Right kidney (tissue), 1 donor: ENCODE results near the gene ROCK1.

Source experiments
- DNase-seq: peaks from one replicate; pipeline ENCODE4 v3.0.0-alpha.2; 2016

ROCK1 gene

DNA sequence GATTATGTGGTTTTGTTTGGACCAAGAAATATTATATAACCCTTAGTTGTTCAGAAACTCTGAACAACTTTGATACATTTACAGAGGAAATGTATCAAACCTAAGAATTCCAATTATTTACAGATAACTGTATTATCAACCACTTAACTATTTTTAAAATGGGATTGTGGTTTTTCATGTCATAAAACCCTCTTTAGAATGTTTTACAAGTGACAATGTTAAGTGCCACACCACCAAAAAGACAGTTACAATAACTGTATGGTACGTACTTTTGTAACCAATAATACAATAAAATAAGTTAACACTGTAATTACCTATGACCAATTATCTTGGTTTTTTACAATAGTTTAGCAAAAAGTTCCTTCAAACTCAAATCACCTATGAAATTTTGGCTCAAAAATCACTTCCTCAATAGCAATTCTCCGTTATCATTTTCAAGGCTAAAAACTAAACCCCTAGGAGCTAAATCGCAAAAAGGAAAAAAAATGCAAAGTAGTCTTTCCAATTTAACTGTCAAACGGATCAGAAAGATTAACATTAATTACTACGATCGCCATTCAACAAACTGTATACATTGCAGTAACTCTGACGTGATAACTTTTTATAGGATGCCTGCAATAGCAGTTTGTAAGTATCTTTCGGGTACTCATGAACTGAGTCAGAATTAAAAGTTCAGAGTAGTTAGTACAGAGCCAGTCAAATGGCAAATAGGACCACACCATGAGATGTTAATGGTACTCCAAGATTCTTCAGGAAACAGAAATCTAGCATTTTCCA is 1.5 kb downstream of the ROCK1 start:
- no peak for DNase-seq

DNA sequence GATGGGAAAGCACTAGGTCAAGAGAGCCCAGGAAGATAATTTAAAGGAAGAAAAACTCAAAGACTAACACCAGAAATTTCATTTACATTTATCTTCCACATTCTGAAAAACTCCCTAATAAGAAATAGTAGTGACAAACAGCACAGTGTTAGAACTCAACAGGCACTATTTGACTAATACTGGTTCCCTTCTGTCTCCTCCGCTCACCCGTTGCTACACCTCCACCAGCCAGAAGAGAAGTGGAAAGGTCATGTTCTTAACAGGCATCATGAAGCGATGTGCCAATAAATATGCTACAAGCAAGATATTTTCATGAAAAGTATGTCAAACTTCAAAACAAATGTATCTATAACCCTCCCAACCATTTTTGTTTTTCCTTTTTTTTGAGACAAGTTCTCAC is 5.7 kb downstream of the ROCK1 start:
- no peak for DNase-seq

DNA sequence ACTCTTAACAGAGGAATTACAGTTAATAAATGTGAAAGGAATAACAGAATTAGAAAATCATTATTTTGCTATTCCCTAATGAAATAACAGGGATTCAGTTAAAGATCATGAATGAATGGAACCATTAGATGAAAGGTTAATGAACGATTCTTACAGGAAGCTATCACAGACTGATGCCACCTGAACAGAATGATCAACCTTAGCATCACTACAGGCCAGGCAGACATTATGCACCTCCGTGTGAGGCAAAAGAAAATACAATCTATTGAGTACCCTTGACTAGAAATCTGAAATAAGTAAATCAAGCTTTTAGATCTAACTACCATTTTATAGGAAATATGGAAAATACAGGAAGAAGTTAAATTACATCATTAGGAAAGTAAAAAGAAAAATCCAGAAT is 10.4 kb downstream of the ROCK1 start:
- DNase-seq: no peak

DNA sequence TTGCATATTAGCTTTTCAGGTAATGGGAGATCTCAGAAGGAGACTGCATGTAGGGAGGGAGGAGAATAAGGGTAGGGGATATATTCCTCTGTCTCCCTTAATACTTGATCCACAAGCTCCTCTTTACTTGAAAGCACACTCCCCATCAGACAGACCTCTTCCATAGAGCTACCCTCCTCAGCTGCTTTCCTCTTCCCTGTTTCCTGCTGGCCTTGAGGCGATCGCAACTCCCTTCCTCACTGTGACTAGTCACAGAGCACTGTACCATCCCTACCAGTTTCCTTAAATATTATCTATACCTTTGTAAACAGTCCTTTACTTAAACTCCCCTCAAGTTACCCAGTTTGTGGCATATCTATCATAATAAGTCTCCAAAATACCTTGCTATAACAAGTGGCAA is 10.9 kb downstream of the ROCK1 start:
- no peak for DNase-seq

DNA sequence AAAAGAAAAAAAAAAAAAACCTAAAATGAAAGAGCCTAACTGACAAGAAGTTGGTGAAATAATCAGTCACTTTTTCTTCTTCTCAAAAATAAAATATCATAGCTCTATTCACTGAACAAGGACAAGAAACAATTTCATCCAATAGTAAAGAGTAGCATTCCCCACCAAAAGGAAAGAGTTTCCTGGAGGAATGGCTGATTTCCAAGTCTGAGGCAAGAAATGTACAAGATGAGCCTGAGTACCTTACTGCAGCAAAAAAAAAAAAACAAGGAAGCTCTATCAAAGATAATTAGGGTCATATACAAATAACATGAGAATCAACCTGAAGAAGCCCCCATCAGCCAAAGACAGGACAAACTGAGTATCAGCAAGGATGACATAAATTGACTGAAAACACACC is 11.5 kb downstream of the ROCK1 start:
- no peak for DNase-seq

DNA sequence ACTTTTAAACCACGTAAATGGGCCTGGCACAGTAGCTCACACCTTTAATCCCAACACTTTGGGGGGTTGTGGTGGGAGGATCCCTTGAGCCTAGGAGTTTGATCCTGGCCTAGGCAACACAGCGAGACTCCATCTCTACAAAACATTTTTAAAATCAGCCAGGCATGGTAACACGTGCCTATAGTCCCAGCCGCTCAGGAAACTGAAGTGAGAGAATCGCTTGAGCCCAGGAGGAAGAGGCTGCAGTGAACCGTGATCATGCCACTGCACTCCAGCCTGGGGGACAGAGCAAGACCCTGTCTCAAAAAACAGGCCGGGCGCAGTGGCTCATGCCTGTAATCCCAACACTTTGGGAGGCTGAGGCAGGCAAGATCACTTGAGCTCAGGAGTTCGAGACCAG is 12.2 kb downstream of the ROCK1 start:
- DNase-seq: peak; percentile 8

DNA sequence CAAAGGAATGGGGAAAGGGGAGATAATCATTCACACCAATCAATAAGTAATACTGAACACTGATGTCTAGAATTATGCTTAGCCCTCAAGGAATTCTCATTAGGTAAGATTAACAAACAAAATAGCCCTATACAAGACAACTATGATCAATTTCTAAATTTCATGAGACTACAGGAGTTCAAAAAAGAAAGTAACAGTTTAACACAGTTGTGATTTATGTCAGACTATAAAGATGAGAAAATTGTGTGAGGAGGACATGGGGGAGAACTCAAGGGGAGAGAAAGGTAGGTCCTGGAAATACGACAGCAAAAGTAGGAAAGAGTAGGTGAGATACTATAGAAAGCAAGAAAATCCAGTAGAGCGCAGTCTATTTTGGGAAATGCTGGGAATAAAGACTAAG is 14.9 kb downstream of the ROCK1 start:
- no peak for DNase-seq

DNA sequence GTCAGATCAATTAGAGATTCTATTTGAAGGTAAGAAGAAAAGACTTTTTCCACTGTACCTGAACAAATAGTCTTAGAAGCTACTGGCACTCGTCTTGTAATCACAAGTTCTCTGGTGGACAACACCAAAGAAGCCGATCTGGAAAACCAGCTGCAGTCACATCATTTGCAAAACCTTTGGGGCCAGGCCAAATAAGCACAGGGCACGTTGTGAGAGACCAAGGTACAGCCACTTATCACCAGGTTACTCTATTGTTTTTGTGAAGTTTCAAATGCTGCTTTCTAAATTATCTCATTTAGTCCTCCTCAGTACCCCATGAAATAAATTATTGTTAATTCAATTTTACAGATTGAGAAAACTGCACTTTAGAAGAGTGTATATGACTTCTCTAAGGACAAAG is 18.5 kb downstream of the ROCK1 start:
- no peak for DNase-seq

DNA sequence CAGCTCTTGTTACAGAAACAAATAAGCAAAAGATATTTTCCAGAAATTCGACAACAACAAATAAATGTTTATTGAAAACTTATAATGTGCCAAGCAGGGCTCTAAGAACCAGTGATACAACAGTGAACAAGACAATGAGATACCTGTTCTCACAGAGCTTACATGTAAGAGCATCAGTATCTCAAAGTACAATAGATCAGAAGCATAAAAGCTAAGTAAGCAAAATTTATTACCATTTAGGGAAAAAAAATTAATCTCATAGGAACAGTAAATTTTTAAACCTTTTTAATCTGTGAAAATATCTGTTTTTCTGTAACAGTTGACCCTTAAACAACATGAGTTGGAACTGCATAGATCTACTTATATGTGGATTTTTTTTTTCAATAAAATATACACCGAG is 20.9 kb downstream of the ROCK1 start:
- no peak for DNase-seq

DNA sequence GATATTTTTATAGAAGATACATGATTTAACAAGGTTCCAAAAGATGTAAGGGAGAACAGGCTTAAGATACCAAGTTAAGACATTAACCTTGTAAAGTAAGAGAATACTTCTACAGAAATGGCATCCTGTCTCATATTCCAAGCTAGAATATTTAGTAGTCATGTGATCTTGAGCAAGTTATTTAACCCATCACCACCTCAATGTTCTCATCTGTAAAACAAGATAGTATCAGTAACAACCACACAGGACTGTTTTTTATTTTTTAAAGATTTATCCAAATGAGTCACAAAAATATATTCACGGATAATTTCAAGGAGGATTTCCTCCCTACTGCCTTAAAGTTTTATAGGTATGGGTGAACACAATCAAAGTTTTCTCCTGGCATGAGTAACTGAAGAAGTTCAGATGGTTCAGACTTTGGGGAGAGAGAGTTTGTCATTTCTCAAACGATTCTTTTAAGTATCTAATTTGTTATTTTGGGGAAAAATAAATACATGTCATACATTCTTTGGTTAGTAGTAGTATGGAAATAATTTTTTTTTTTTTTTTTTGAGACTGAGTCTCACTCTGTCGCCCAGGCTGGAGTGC is 25.9 kb downstream of the ROCK1 start:
- no peak for DNase-seq

DNA sequence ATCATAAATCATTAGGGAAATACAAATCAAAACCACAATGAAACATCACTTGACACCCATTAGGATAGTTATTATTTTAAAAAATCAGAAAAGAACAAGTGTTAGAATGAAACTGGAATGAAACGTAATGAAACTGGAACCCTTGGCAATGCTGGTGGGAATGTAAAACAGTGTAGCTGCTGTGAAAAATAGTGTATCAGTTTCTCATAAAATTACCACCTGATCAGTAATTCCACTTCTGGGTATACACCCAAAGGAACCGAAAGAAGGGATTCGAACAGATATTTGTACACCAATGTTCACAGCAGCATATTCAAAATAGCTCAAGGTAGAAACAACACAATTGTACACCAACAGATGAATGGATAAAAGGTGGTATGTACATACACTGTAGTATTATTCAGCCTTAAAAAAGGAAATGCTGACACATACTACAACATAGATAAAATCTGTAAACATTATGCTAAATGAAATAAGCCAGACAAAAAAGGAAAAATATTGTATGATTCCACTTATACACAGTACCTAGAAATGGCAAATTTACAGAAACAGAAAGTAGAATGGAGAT is 27.0 kb downstream of the ROCK1 start:
- no peak for DNase-seq

DNA sequence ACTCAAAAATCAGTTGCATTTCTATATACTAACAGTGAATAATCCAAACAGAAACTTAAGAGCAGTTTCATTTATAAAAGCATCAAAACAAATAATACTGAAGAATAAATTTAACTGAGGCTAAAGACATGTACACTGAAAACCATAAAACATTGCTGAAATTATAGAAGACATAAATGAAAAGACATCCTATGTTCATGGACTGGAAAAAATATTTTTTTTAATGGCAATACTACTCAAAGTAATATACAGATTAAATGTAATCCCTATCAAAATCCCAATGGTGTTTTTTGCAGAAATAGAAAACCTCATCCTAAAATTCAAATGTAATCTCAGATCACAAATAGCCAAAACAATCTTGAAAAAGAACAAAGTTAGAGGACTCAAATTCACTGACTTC is 28.6 kb downstream of the ROCK1 start:
- DNase-seq: no peak

DNA sequence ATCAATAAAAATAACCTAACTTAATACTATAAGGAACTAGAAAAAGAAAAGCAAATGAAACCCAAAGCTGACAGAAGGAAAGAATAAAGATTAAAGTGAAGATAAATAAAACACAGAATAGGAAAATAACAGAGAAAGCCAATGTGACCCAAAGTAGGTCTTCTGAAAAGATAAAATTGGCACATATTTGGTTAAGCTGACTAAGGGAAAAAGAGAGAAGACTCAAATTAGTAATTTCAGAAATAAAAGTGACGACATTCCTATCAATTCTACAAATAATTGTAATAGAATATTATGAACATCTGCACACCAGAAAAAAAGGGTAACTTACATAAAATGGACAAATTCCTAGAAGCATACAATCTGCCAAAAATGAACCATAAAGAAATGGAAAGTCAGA is 30.2 kb downstream of the ROCK1 start:
- no peak for DNase-seq

DNA sequence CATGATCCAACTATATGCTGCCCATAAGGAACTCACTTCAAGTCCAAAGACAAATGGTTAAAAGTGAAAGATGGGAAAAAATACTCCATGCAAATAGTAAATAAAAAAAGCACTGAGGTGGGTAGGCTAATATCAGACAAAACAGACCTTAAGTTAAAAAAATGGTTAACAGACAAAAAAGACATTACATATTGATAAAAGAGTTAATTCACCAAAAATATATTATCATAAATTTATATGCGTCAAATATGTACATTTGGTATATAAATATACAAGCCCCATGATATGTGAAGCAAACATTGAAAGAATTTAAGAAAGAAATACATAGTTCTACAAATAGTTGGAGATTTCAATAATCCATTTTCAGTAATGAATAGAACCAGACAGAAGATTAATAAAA is 31.0 kb downstream of the ROCK1 start:
- no peak for DNase-seq

DNA sequence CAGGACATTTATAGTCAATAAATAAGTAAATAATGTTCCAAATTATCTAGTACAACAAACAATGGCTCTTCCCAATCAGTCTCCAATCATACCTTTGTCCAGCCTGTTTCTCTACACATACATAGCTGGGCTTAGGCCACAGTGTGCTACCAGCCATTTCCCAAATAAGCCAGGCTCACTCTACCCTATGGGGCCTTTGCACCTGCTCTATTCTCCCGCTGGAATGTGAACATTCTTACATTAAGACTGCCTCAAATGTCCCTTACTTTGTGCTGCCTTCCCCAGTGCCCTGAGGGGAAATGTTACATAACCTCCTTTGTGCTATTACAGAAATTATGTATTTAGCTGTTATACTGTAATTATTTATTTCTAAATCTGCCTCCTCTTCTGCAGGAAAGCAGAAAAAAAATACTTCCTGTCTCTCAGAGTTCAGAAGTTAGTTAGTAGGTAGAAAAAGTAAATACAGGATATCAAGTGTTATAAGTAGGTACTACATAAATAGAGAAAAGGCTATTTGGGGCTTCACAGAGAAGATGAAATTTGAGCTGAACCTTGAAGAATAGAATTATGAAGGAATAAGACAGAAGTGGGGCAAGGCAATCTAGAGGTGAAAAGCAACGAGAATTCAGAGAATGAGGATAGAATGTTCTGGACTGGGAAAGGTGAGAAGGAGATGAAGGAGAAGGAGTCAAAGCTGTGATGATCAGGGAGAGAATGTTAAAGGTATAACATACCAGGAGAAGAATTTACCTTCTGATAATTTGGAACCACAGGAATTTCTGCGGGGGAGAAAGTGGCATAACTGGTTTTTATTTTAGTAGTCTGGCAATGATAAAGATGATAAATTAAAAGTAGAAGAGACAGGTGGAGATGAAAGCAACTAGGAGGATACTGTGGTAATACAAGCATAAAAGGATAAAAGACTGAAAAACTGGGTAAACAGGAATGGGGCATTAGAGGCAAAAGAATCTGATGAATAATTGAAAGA is 37.0 kb downstream of the ROCK1 start:
- no peak for DNase-seq

DNA sequence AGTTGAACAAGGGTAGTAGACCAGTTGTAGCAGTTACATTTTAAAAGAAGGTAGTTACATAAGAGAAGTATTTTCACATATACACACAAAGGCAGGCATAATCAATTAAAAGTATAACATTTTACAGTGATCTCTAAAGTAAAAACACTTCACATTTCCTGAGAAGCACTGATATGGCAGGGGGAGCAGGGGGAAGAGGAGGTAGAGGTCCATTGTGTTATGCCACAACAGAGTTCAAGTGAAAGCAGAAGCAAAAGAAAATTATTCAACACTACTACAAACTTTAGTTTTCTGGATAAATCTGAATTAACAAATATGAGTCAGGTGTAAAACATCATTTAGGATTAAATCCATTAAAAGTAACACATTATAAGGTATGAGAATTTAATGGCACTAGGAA is 38.4 kb downstream of the ROCK1 start:
- no peak for DNase-seq

DNA sequence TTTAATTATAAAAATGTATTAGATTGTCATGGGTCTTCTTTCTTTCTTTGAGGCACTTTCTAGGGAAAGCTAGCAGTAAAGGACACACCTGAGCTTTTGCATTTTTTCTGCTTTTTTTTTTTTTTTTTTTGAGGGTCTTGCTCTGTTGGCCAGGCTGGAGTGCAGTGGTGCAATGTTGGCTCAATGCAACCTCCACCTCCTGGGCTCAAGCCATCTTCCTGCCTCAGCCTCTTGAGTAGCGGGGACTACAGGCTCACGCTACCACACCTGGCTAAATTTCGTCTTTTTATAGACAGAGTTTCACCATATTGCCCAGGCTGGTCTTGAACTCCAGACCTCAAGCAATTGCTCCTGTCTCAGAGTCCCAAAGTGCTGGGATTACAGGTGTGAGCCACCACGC is 40.5 kb downstream of the ROCK1 start:
- no peak for DNase-seq

DNA sequence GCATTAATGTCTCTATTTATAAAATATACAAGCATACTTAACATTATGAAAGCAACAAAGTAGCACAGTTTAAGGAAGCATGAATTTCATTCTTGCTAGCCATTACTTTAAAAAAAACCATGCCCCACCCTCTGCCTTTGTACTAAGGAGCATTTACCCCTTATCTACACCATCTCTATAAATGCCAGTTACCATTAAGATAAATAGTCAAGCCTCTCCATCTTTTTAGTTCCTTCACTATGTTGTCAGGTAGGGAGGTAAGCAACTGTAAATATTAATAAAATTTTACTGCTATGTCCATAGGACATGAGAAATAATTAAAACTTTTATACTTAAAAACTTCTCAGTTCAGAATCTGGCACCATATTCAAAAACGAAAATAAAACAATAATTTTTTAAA is 42.1 kb downstream of the ROCK1 start:
- DNase-seq: no peak

DNA sequence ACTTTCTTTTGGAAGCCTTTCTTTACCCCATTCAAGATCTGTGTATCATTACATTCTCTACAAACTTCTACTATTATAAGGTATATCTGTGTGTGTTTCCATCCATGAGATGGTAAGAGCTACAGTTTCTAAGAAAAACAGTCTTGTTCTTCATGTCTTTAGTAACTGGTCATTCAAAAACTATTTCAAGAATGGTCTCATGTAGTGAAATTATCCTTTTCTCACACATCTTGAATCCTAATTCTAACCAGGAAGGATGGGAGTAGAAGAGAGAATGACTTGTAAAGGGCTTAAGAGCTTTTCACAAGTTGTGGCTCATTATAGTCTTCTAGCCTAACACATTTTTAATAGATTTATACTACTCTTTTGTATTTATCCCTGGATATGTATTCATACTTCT is 47.3 kb downstream of the ROCK1 start:
- no peak for DNase-seq

DNA sequence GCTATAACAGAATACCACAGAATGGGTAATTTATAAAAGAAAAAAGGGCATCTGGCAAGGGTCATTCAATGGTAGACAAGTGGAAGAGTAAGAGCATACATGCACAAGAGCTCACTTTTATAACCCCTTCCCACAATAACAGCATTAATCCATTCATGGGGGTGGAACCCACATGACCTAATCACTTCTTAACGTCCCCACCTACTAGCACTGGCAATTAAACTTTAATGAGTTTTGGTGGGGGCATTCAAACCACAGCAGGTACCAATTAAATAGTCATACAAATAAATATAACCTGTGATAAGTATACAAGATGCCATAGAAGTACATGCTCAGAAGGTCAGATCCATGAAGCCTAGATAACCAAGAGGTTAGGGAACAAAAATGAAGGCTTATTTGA is 48.6 kb downstream of the ROCK1 start:
- no peak for DNase-seq

DNA sequence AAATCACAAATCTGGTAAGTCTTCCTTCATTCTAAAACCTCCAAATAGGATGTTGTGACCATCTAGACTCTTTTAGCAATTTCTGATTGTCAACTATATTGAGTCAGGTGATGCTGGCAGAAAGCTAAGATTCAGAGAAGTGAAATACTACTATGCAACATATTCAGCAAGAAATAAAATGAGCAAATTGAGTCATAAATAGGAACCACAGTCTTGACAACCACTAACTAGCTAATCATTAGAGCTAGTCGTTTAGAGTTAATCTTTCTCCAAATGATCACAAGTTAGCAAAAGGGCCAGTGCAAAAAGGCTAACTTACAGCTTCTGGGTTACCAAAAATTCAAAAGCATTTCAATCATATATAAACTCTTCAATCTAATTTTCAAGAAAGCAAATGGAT is 54.5 kb downstream of the ROCK1 start:
- DNase-seq: no peak

DNA sequence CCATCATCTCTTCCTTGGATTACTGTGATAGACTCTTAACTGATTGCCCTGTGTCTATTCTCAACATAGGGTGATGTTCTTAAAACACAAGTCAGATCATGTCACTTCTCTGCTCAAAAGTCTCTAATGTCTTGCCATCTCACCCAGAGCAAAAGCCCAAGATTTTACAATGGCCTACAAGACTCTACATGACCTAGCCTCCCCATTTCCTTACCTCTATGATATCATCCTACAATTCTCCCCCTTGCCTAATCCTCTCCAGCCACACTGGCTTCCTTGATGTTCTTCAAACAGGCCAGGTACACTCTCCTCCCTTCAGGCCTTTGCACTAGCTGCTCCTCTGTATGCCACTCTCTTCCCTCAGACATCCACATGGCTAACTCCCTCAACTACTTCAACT is 55.1 kb downstream of the ROCK1 start:
- no peak for DNase-seq

DNA sequence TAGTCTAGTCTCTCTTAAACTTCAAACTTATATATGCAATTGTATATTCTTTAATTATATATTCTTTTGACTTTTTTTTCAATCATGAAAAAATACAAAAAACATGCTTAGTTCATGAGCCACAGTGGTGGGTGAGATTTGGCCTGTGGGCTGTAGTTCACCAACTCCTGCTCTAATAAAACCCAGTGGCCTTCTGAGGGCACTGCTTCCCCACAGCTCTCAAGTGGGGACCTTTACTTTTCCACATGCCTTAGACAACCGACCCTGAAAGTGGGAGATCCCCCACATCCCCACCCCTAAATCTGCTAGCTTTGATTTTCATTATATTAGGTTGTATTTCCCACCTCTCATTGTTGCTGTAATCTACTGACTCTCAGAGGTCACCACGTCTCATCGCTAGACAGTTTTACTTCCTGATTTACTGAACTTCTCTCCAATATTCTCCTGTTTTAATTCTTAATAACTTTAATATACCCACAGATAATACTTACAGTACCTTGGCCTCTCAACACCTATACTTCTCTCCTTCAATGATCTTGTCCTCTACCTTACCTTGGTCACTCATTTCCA is 57.3 kb downstream of the ROCK1 start:
- DNase-seq: no peak
